Uterus (tissue), 2 donors: ENCODE results near the gene PPRC1.

Source experiments
- CTCF ChIP-seq, 4 experiments: fragments of 200-600 bp in 2 of 4; fragments of 450-650 bp in 2 of 4; sonication (generic) in 2 of 4; IDR thresholded peaks; one replicate each; pipeline ENCODE4 v1.5.1; 2016 to 2019; ENCODE audit warnings: antibody characterized with exemption in 4 of 4, mild to moderate bottlenecking in 2 of 4, moderate library complexity in 1 of 4
- POLR2A ChIP-seq, 2 donors: fragments of 450-650 bp; IDR thresholded peaks; one replicate each; pipeline ENCODE4 v1.6.1; 2016; ENCODE audit warnings: antibody characterized with exemption in 2 of 2, mild to moderate bottlenecking in 1 of 2, moderate library complexity in 1 of 2

- TF ChIP-seq CTCF (IDR thresholded peaks at IDR 0.05) (no peak), POLR2A (IDR thresholded peaks at IDR 0.05) (no peak)
These were observed 18.6 kb upstream of the PPRC1 start for GRCh38 chr10:102113956-102114857.
